Neuronal stem cell (in vitro differentiated cells): ENCODE measurements around the gene EXOC1.

Source experiments
- DNase-seq: peaks from one replicate; pipeline ENCODE4 v3.0.0-alpha.2; 2013; ENCODE audit warnings: low spot score
- H2AFZ ChIP-seq: one replicate; pipeline ENCODE4 v1.6.1; 2013; ENCODE audit warnings: mild to moderate bottlenecking, low read length, inconsistent platforms
- H2AK5ac ChIP-seq: 2 replicates; pipeline ENCODE4 v1.6.1; 2013; ENCODE audit warnings: low read depth, mild to moderate bottlenecking, inconsistent platforms, low read length, moderate library complexity, mixed read lengths
- H2BK120ac ChIP-seq: 2 replicates; pipeline ENCODE4 v1.6.1; 2013; ENCODE audit warnings: low read depth, mild to moderate bottlenecking, inconsistent platforms, low read length, moderate library complexity, mixed read lengths
- H2BK12ac ChIP-seq: one replicate; pipeline ENCODE4 v1.6.1; 2013; ENCODE audit warnings: low read length, inconsistent platforms
- H2BK15ac ChIP-seq: 2 replicates; pipeline ENCODE4 v1.6.1; 2013; ENCODE audit warnings: mild to moderate bottlenecking, low read length, inconsistent platforms, mixed read lengths
- H2BK5ac ChIP-seq: one replicate; pipeline ENCODE4 v1.6.1; 2013; ENCODE audit warnings: inconsistent platforms, mild to moderate bottlenecking, low read length, moderate library complexity
- H3K14ac ChIP-seq: one replicate; pipeline ENCODE4 v1.6.1; 2013; ENCODE audit warnings: low read length, inconsistent platforms
- H3K18ac ChIP-seq: 2 replicates; pipeline ENCODE4 v1.6.1; 2013; ENCODE audit warnings: low read length, inconsistent platforms
- H3K23ac ChIP-seq: 2 replicates; pipeline ENCODE4 v1.6.1; 2013; ENCODE audit warnings: low read depth, mild to moderate bottlenecking, mixed read lengths, low read length, inconsistent platforms; ENCODE audit not compliant: poor library complexity
- H3K27ac ChIP-seq: replicated peaks from 3 replicates; pipeline ENCODE4 v1.5.1; 2013; ENCODE audit warnings: low read length, inconsistent platforms
- H3K27me3 ChIP-seq, 3 experiments: 2 replicates each; pipeline ENCODE4 v1.6.1; 2013; ENCODE audit warnings: low read length in 3 of 3, mild to moderate bottlenecking in 2 of 3, inconsistent platforms in 1 of 3, low read depth in 1 of 3, mixed read lengths in 1 of 3, moderate library complexity in 1 of 3; ENCODE audit not compliant: control insufficient read depth in 3 of 3, insufficient read depth in 3 of 3
- H3K36me3 ChIP-seq, 2 donors: replicated peaks in 1 of 2; 2 replicates each; pipeline ENCODE4 v1.6.1; 2013; ENCODE audit warnings: low read length in 2 of 2; ENCODE audit not compliant: control insufficient read depth in 2 of 2, insufficient read depth in 2 of 2
- H3K4ac ChIP-seq: 2 replicates; pipeline ENCODE4 v1.6.1; 2013; ENCODE audit warnings: inconsistent platforms, mild to moderate bottlenecking, low read length, moderate library complexity
- H3K4me1 ChIP-seq, 2 donors: 1 replicate in 1 of 2; 2 replicates in 1 of 2; pipeline ENCODE4 v1.6.1; 2013; ENCODE audit warnings: low read length in 2 of 2, low read depth in 1 of 2; ENCODE audit not compliant: control insufficient read depth in 2 of 2, insufficient read depth in 1 of 2
- H3K4me2 ChIP-seq: one replicate; pipeline ENCODE4 v1.6.1; 2013; ENCODE audit warnings: mild to moderate bottlenecking, low read length, inconsistent platforms; ENCODE audit not compliant: insufficient read depth, poor library complexity, severe bottlenecking
- H3K4me3 ChIP-seq, 2 donors: 2 replicates each; pipeline ENCODE4 v1.5.1; 2013; ENCODE audit warnings: low read length in 2 of 2, mild to moderate bottlenecking in 2 of 2, inconsistent platforms in 1 of 2, moderate library complexity in 1 of 2
- H3K79me1 ChIP-seq: one replicate; pipeline ENCODE4 v1.6.1; 2013; ENCODE audit warnings: low read depth, mild to moderate bottlenecking, inconsistent platforms, low read length, moderate library complexity
- H3K9ac ChIP-seq: one replicate; pipeline ENCODE4 v1.6.1; 2013; ENCODE audit warnings: mild to moderate bottlenecking, low read depth, low read length, inconsistent platforms; ENCODE audit not compliant: poor library complexity
- H3K9me3 ChIP-seq, 2 donors: replicated peaks in 1 of 2; 2 replicates each; pipeline versions ENCODE3 to v1.6.1; 2013; ENCODE audit warnings: low read length in 2 of 2, mild to moderate bottlenecking in 2 of 2, inconsistent platforms in 1 of 2, low read depth in 1 of 2, mixed read lengths in 1 of 2, moderate library complexity in 1 of 2; ENCODE audit not compliant: control insufficient read depth in 2 of 2, insufficient read depth in 1 of 2
- H4K8ac ChIP-seq: one replicate; pipeline ENCODE4 v1.6.1; 2013; ENCODE audit warnings: low read depth, mild to moderate bottlenecking, inconsistent platforms, low read length, moderate library complexity
- H4K91ac ChIP-seq: one replicate; pipeline ENCODE4 v1.6.1; 2013; ENCODE audit warnings: low read length, low read depth, mild to moderate bottlenecking, inconsistent platforms; ENCODE audit not compliant: poor library complexity
- WGBS, 2 donors: extraction: QIAGEN DNeasy Blood & Tissue Kit; methylation state at CpG; one replicate each; pipeline ENCODE4 v1.1.7; 2013; ENCODE audit warnings: missing lambda C conversion rate in 2 of 2, mixed read lengths in 1 of 2; ENCODE audit not compliant: insufficient read length in 2 of 2, insufficient replicate concordance in 1 of 2; ENCODE audit errors: extremely low coverage in 2 of 2; 5-methylcytosine and 5-hydroxymethylcytosine counted together

Gene EXOC1

GRCh38 chr4:55817691-55818090, 35.8 kb upstream of the EXOC1 start:
- Histone ChIP-seq H3K23ac (no peak overlapping the region), H2AK5ac (no peak overlapping the region), H2BK5ac (no peak overlapping the region), H3K9me3 (no peaks in the 10 kb centered on the region), H3K14ac (no peak overlapping the region), H4K8ac (no peak overlapping the region), H3K4me2 (no peak overlapping the region), H3K4ac (no peak overlapping the region), H3K9ac (no peak overlapping the region), H3K27ac (no peak overlapping the region), H2BK120ac (no peak overlapping the region), H3K36me3 (no peaks in the 10 kb centered on the region), H3K18ac (no peak overlapping the region), H3K27me3 (peaks cover 0 to 44% (median 0%) of the 10 kb centered on the region in 3 experiments), H3K4me1 (peaks cover 0 to 2% of the 10 kb centered on the region in 2 donors), H2BK15ac (no peak overlapping the region), H3K4me3 (no peak overlapping the region), H2BK12ac (no peak overlapping the region), H3K79me1 (peaks cover 2% of the 10 kb centered on the region), H2AFZ (no peak overlapping the region), H4K91ac (no peak overlapping the region)
- no peak for DNase-seq
- no CpG with 5 or more reads among the region's 3 CpGs for WGBS, 2 donors

- Histone ChIP-seq H3K27ac (no peak within 1 kb of the TSS), H4K91ac (no peak within 1 kb of the TSS), H2BK15ac (no peak within 1 kb of the TSS), H3K4ac (no peak within 1 kb of the TSS), H3K23ac (no peak within 1 kb of the TSS), H3K4me3 (no peak within 1 kb of the TSS), H3K9me3 (no peaks in the 10 kb centered on the region), H2BK12ac (no peak within 1 kb of the TSS), H2AFZ (peak within 1 kb of the TSS; percentile 80), H3K14ac (no peak within 1 kb of the TSS), H2AK5ac (no peak within 1 kb of the TSS), H3K27me3 (peaks cover 0 to 44% (median 0%) of the 10 kb centered on the region in 3 experiments), H3K9ac (no peak within 1 kb of the TSS), H3K4me2 (peak within 1 kb of the TSS; percentile 31), H3K79me1 (no peaks in the 10 kb centered on the region), H4K8ac (no peak within 1 kb of the TSS), H3K36me3 (no peaks in the 10 kb centered on the region), H3K18ac (peak within 1 kb of the TSS; percentile 63), H2BK120ac (no peak within 1 kb of the TSS), H2BK5ac (no peak within 1 kb of the TSS), H3K4me1 (peaks cover 0 to 2% of the 10 kb centered on the region in 2 donors)
- peak; percentile 46 for DNase-seq
- no CpG with 5 or more reads among the region's 13 CpGs for WGBS, 2 donors
Observed at GRCh38 chr4:55819634-55820033, 33.8 kb upstream of the EXOC1 start, which contains the start of gene EXOC1L. Gene EXOC1L (plus strand): TSS chr4:55819790. CDS start chr4:55820027, 237 bp downstream.

- Histone ChIP-seq H3K36me3 (no peaks in the 10 kb centered on the region), H2BK5ac (no peak overlapping the region), H3K4ac (no peak overlapping the region), H3K9ac (no peak overlapping the region), H2BK120ac (no peak overlapping the region), H2AFZ (no peak overlapping the region), H3K27ac (no peak overlapping the region), H2AK5ac (no peak overlapping the region), H3K4me3 (no peak overlapping the region), H3K14ac (no peak overlapping the region), H3K9me3 (no peaks in the 10 kb centered on the region), H3K4me1 (peaks cover 0 to 2% of the 10 kb centered on the region in 2 donors), H3K23ac (no peak overlapping the region), H3K4me2 (no peak overlapping the region), H2BK15ac (no peak overlapping the region), H4K8ac (no peak overlapping the region), H3K79me1 (no peaks in the 10 kb centered on the region), H2BK12ac (no peak overlapping the region), H3K18ac (no peak overlapping the region), H3K27me3 (peaks cover 0 to 44% (median 0%) of the 10 kb centered on the region in 3 experiments), H4K91ac (no peak overlapping the region)
- no CpG with 5 or more reads among the region's 2 CpGs for WGBS, 2 donors
- no peak for DNase-seq
Observed at GRCh38 chr4:55820279-55820678, 33.2 kb upstream of the EXOC1 start.

- no peak overlapping the region for H2BK5ac ChIP-seq
- no peaks in the 10 kb centered on the region for H3K9me3 ChIP-seq
- no peak overlapping the region for H3K23ac ChIP-seq
- no peak overlapping the region for H4K91ac ChIP-seq
- no peak overlapping the region for H3K4me3 ChIP-seq
- H2BK12ac ChIP-seq, result no peak overlapping the region
- no peak overlapping the region for H3K4me2 ChIP-seq
- H3K4ac ChIP-seq, result no peak overlapping the region
- H2AFZ ChIP-seq, result no peak overlapping the region
- peaks cover 0 to 48% (median 0%) of the 10 kb centered on the region in 3 experiments for H3K27me3 ChIP-seq
- H3K27ac ChIP-seq, result no peak overlapping the region
- H2BK120ac ChIP-seq, result no peak overlapping the region
- H3K4me1 ChIP-seq, result peaks cover 0 to 2% of the 10 kb centered on the region in 2 donors
- no peak overlapping the region for H2BK15ac ChIP-seq
- H3K79me1 ChIP-seq, result no peaks in the 10 kb centered on the region
- H3K9ac ChIP-seq, result no peak overlapping the region
- H4K8ac ChIP-seq, result no peak overlapping the region
- DNase-seq, result no peak
- H3K14ac ChIP-seq, result no peak overlapping the region
- H3K36me3 ChIP-seq, result no peaks in the 10 kb centered on the region
- WGBS, 2 donors, result no CpG with 5 or more reads among the region's 3 CpGs
- no peak overlapping the region for H3K18ac ChIP-seq
- no peak overlapping the region for H2AK5ac ChIP-seq
Observed at GRCh38 chr4:55822329-55822728, 31.1 kb upstream of the EXOC1 start.
